Thyroid gland (tissue), 4 donors: ENCODE results near the gene IFTAP.

Experiments
- CTCF ChIP-seq, 6 experiments: fragments of 200-600 bp in 3 of 6; fragments of 450-650 bp in 3 of 6; sonication (generic) in 3 of 6; IDR thresholded peaks; one replicate each; pipeline ENCODE4 v1.5.1; 2016 to 2019; ENCODE audit warnings: antibody characterized with exemption in 6 of 6, mild to moderate bottlenecking in 2 of 6, inconsistent platforms in 1 of 6, moderate library complexity in 1 of 6
- POLR2A ChIP-seq, 2 donors: fragments of 450-650 bp; IDR thresholded peaks; one replicate each; pipeline ENCODE4 v1.6.1; 2017; ENCODE audit warnings: antibody characterized with exemption in 2 of 2, mild to moderate bottlenecking in 2 of 2, moderate library complexity in 1 of 2

- TF ChIP-seq CTCF (IDR thresholded peaks at IDR 0.05) (no peak), POLR2A (IDR thresholded peaks at IDR 0.05) (no peak)
These were observed 3.7 kb downstream of the IFTAP start, which contains the start of gene RAG2 for GRCh38 chr11:36598051-36598450.
